Measurements from ENCODE around the gene TAMM41.

DNA sequence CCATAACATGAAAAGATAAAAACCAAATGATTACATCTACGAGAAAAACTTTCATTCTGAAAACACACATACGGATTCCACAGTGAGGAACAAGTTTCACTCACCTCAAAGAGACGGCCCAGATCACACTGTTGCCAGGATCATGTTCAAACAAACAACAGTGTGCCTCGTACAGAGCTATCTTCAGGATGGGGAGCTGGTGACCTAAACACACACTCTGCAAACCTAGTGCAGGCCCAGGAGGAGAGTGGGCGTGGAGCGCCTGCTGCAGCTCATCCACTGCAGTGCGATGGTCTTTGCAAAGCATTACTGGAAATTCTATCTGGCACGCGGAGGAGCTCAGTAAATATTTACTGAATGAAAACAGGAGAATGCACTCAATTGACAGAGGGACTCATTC, 38.5 kb downstream of the TAMM41 start:
- TF ChIP-seq, protein P1, sequence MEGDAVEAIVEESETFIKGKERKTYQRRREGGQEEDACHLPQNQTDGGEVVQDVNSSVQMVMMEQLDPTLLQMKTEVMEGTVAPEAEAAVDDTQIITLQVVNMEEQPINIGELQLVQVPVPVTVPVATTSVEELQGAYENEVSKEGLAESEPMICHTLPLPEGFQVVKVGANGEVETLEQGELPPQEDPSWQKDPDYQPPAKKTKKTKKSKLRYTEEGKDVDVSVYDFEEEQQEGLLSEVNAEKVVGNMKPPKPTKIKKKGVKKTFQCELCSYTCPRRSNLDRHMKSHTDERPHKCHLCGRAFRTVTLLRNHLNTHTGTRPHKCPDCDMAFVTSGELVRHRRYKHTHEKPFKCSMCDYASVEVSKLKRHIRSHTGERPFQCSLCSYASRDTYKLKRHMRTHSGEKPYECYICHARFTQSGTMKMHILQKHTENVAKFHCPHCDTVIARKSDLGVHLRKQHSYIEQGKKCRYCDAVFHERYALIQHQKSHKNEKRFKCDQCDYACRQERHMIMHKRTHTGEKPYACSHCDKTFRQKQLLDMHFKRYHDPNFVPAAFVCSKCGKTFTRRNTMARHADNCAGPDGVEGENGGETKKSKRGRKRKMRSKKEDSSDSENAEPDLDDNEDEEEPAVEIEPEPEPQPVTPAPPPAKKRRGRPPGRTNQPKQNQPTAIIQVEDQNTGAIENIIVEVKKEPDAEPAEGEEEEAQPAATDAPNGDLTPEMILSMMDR (IDR thresholded peaks at IDR 0.05; ENCODE audit: low read depth, low read length), result no peak
- TF ChIP-seq POLR2A (IDR thresholded peaks at IDR 0.05; ENCODE audit: extremely low read depth, insufficient read length), result no peak
- TF ChIP-seq MAX (IDR thresholded peaks at IDR 0.05; ENCODE audit: low read depth, low read length), result no peak
